GM13977 (cell line): ENCODE results near the gene MBD3.

Experiments used
- DNase-seq: peaks from one replicate; pipeline ENCODE4 v3.0.0; 2012; ENCODE audit warnings: low spot score
- CTCF ChIP-seq: IDR thresholded peaks from 2 replicates; pipeline ENCODE4 v1.5.1; 2012; ENCODE audit warnings: mild to moderate bottlenecking, control low read depth; ENCODE audit not compliant: insufficient read depth; ENCODE audit errors: extremely low read depth, missing control alignments
- in situ Hi-C: fragments of 300-500 bp; cut with MboI; formaldehyde crosslinking; loops from one replicate; pipeline ENCODE4 v1.12.0; 2022; ENCODE audit warnings: low sequenced_read_pairs, low pct_unique_long_range_greater_than_20kb, mixed read lengths, inconsistent platforms; ENCODE audit not compliant: unreplicated experiment

The MBD3 gene

DNA sequence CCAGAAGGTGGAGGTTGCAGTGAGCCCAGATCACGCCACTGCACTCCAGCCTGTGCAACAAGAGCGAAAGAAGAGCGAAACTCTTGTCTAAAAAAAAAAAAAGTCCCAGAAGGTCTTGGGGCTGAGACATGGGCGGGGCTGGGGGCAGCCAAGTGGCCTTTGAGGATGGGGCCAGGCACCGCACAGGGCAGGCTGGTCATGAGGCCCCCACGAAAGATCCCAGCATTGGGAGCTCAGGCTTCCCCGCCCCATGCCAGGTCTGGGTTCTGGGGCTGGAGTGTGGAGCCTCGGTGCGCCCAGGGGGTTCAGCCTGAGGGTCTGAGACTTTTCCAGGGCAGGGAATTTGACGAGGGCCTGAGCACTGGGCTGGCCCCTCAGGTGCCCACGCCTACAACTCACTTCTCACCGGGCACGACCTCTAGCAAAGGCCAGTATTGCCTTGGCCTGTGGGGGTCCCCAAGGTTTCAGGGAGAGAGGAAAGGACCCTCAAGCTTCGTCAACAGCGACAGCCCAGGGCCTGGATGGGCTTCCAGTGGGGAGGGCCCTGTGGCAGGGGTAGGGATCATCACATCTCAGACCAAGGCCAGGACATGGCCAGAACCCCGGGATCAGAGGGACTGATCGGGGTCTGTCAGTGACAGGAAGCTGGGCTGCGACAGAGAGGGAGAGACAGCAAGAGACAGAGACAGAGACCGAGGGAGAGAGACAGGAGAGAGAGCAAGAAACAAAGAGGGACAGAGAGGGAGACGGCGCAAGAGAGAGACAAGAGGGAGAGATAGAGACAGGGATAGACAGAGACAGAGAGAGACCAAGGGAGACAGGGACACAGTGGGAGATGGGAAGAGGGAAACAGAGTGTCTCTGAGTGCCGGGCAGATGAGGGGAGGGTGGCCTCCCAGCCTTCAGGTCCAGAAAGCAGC is 17.1 kb downstream of the MBD3 start:
- in situ Hi-C loops: no loop called here
- DNase-seq: no peak
- no peak for TF ChIP-seq CTCF

- no peak for TF ChIP-seq CTCF
- in situ Hi-C loops: no loop called here
- DNase-seq: no peak
Observed at GRCh38 chr19:1574354-1575136, 18.1 kb downstream of the MBD3 start.

- no peak for DNase-seq
- no peak for TF ChIP-seq CTCF
- in situ Hi-C loops: no loop called here
Observed at GRCh38 chr19:1572795-1573194, 19.9 kb downstream of the MBD3 start.

- no peak for DNase-seq
- TF ChIP-seq CTCF: no peak
- in situ Hi-C loops: no loop called here
Observed at GRCh38 chr19:1571358-1571757, 21.3 kb downstream of the MBD3 start.

- in situ Hi-C loops: no loop called here
- no peak for DNase-seq
- TF ChIP-seq CTCF: no peak
Observed at GRCh38 chr19:1570836-1571235, 21.8 kb downstream of the MBD3 start.

DNA sequence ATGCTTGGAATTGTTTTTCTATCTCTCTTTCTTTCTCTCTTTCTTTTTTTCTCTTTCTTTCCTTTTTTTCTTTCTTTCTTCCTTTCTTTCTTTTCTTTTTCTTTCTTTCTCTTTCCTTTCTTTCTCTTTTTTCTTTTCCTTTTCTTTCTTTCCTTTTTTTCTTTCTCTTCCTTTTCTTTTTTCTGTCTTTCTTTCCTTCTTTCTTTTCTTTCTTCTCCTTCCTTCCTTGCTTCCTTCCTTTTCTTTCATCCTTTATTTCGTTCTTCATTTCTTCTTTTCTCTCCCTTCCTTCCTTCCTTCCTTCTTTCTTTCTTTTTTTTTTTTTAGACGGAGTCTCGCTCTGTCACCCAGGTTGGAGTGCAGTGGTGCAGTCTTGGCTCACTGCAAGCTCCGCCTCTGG is 22.7 kb downstream of the MBD3 start:
- DNase-seq: no peak
- in situ Hi-C loops: no loop called here
- TF ChIP-seq CTCF: no peak
